SKM-1 (cell line): ENCODE data around the gene CASTOR2.
"Not testable (repeated sequence)": the region's sequence is repeated elsewhere in the genome, so short reads cannot be mapped to it uniquely, and the experiment has no call there.

Source experiments
- DNase-seq: peaks from one replicate; lab custom pipeline; 2025; ENCODE audit not compliant: unreplicated experiment; lab: John Stamatoyannopoulos, UW

CASTOR2 gene

DNA sequence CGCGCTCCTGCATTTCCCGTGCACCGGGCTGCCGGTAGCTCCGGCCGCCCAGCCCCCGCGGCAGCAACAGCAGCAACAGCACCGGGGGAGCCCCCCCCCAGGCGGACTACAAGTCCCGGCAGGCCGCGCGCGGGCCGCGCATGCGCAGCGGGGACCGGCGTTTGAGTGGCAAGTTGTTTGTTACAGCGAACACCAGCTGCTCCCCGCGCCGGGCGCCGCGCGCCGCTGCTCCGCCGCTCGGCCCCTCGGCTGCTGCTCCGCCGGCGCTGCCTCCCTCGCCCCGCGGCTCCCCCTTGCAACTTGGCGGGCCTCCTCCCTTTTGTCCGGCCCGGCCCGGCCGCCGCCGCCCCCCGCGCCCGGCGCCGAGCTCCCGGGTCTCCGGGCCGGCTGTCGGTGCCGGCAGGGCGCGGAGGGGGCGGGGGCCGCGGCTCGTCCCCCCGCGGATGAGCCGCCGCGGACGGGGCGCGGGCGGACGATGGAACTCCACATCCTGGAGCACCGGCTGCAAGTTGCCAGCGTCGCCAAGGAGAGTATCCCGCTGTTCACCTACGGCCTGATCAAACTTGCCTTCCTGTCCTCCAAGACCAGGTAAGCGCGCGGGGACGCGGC lies at the start of gene CASTOR2:
Gene CASTOR2 (plus strand): TSS at position 195 of the 609 bp plus-strand sequence. CDS start 281 bp downstream, at position 476.
- DNase-seq, result not testable (repeated sequence)

DNA sequence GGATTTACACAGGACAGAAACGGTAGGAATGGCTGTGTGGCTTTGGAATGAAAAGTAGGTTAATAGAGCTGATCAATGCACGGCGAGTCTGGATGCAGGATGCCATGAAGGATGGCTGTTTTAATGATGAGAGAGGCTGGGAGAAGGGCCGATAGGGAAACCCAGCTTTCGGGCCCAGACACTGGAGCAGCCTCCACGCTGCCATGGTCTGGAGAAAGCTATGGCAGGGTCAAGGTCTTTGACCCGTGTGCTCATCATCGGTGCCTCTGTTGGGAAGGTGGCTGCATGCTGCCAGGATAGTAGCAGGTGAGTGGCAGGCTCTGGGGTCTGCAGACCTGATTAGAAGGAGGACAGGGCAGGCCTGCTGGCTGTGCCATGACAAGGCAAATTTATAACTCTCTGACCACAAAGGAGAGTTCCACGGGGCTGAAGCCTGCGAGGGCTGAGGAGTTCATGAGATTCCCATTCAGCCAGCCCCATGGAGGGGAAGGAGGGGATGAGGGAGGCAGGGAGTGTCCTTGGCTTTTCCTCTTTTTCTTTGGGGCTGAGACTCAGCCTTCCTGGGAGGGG lies 42.1 kb upstream of the CASTOR2 start:
- not testable (repeated sequence) for DNase-seq

GRCh38 chr7:74923644-74924043 lies 40.9 kb upstream of the CASTOR2 start:
- DNase-seq, result not testable (repeated sequence)

- DNase-seq, result not testable (repeated sequence)
Measured at GRCh38 chr7:74926968-74927367, 37.5 kb upstream of the CASTOR2 start.

- not testable (repeated sequence) for DNase-seq
Measured at GRCh38 chr7:74931563-74932328, 32.8 kb upstream of the CASTOR2 start.

- not testable (repeated sequence) for DNase-seq
Measured at GRCh38 chr7:74939429-74939828, 25.1 kb upstream of the CASTOR2 start.

GRCh38 chr7:74941302-74942069 lies 23.0 kb upstream of the CASTOR2 start:
- not testable (repeated sequence) for DNase-seq

DNA sequence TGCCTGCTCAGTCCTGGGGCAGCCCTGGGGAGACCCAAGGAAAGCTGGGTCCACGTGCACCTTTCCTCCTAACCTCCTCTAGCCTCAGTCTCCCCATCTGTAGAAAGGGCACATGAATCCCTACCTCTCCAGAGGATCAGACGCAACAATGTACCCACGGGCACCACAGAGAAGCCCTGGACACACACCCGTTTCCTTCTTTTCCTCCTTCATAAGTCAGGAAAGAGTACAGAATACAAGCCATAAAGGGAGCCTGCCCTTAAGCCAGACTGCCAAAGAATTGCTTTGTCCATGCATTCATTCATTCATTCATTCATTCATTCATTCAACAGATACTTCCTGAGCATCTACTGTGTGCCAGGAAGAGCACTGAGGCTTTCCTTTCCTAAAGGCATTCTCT lies 20.6 kb upstream of the CASTOR2 start:
- not testable (repeated sequence) for DNase-seq

- DNase-seq, result not testable (repeated sequence)
Measured at GRCh38 chr7:74947741-74948140, 16.8 kb upstream of the CASTOR2 start.

GRCh38 chr7:74953774-74954173 lies 10.7 kb upstream of the CASTOR2 start:
- DNase-seq, result not testable (repeated sequence)

GRCh38 chr7:74958328-74958727 lies 6.2 kb upstream of the CASTOR2 start:
- not testable (repeated sequence) for DNase-seq

GRCh38 chr7:74963704-74964510 lies 598 bp upstream of the CASTOR2 start:
- DNase-seq, result not testable (repeated sequence)

DNA sequence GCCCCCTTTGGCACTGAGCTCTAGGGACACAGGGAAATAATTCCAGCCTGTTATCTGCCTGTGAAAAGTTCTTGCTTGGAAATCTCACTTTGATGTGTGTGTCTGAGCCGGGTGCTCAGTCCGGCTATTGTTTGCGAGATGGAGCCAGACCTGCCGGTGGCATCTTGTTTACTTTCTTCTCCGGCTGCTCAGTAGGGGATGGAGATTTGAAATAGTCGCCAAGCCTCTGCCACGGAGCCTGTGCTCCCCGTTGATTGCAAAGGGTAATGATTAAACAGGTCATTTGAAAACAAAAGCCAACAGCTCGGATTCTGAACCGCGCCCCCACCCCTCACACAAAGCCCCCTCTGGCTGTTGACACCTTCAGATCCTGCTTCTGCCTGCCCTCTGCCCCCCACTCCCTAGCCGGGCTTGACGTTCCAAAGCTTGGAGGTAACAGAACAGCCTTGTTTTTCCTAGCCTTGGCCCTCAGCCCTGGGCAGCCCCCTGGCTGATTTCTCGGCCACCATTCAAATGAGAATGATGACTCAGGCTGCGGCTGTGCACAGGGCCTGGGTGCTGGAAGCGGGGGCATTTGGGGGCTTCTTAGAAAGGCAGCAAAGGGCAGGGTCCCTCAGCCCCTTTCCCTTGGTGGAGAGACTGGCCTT lies 1.8 kb downstream of the CASTOR2 start:
- not testable (repeated sequence) for DNase-seq

- DNase-seq, result not testable (repeated sequence)
Measured at GRCh38 chr7:74966909-74967308, 2.4 kb downstream of the CASTOR2 start.

DNA sequence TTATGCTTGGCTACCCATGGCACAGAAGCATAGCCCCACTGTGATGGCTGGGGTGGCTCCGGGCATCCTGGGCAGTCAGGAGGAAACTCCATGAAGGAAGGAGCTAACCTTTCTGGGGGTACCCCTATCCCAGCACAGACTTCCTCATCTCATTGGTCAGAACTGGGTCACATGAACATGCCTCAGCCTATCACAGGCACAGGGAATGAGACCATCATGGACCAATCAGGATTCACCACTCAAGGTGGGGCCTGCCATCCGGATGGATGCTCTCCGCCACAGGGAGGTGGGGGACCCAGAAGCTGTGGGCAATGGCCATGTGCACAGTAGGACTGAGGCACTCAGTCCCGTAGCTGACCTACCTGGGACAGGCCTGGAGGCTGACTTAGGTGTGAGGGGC lies 6.9 kb downstream of the CASTOR2 start:
- DNase-seq, result not testable (repeated sequence)

DNA sequence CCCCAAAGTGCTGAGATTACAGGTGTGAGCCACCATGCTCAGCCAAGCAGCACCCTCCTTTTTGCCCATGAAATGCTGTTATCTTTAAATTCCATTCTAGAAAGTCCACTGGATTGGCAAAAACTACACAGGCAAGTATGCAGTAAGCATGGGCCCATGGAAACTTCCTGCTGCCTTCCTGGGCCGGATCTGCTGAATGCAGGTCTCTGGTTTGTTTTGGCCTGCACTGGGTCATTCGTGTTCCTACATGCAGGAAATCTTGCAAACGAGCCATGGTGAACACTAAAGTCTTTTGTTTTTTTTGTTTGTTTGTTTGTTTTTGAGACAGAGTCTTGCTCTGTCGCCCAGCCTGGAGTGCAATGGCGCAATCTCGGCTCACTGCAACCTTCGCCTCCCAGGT lies 7.9 kb downstream of the CASTOR2 start:
- DNase-seq, result not testable (repeated sequence)

DNA sequence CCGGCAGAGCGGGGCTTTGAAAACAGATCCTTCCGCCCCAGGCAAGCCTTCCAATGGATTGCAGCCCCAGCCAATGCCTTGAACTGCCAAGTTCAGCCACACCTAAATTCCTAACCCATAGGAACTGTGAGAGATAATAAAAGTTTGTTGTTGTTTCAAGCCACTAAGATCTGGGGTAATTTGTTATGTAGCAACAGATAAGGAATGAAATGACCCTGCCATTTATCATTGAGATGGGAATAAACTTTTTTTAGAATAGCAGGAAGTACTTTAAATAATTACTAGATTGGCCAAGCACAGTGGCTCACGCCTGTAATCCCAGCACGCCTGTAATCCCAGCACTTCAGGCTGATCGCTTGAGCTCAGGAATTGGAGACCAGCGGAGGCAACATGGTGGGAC lies 11.5 kb downstream of the CASTOR2 start:
- DNase-seq, result not testable (repeated sequence)

GRCh38 chr7:74977523-74977922 lies 13.0 kb downstream of the CASTOR2 start:
- DNase-seq, result not testable (repeated sequence)

DNA sequence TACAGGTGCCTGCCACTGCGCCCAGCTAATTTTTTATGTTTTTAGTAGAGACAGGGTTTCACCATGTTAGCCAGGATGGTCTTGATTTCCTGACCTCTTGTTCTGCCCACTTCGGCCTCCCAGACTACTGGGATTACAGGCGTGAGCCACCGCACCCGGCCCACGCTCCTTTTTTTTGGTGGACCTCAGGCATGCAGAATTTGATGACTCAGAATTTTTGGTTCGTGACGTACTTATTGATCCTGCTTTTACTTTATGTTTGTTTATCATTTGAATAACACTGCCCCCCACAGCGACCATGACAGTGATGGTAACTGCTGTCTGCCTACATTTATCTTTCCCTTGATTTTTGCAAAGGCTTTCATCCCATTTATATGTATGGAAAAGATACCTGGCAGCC lies 23.9 kb downstream of the CASTOR2 start:
- DNase-seq, result not testable (repeated sequence)

GRCh38 chr7:74993121-74993520 lies 28.6 kb downstream of the CASTOR2 start:
- DNase-seq, result no peak
